HepG2 (cell line): ENCODE data around the gene FASTKD1. TPM values are rescaled to one million over a fixed set of nuclear protein-coding genes. Genes with fewer than 3 reads are reported as not detected.

Source experiments
- ATM ChIP-seq: fragments of 450-650 bp; IDR thresholded peaks from 2 replicates; pipeline ENCODE4 v1.7.1; 2017; ENCODE audit warnings: mild to moderate bottlenecking, borderline replicate concordance
- CBFB ChIP-seq: sonication (generic); formaldehyde crosslinking; IDR thresholded peaks from 2 replicates; pipeline ENCODE4 v1.4.0; 2020; ENCODE audit warnings: missing genetic modification reagents
- DMAP1 ChIP-seq: IDR thresholded peaks from 2 replicates; pipeline ENCODE4 v1.6.1; 2016
- KLF16 ChIP-seq, 2 experiments: sonication (generic) in 1 of 2; formaldehyde crosslinking in 1 of 2; IDR thresholded peaks; 2 replicates each; pipeline versions ENCODE4 v1.6.1 to v1.8.0; 2016 to 2023; ENCODE audit warnings: missing genetic modification reagents in 2 of 2, missing compliant biosample characterization in 1 of 2
- NONO ChIP-seq, 2 experiments: fragments of 450-650 bp in 1 of 2; sonication (generic) in 1 of 2; formaldehyde crosslinking in 1 of 2; IDR thresholded peaks in 1 of 2; conservative IDR thresholded peaks in 1 of 2; 2 replicates each; pipeline versions ENCODE4 v1.6.1 to v1.8.0; 2017 to 2022; ENCODE audit warnings: mild to moderate bottlenecking in 1 of 2, missing genetic modification reagents in 1 of 2, moderate library complexity in 1 of 2
- NR2F2 ChIP-seq: IDR thresholded peaks from 2 replicates; pipeline ENCODE4 v1.6.1; 2012; ENCODE audit warnings: low read depth, inconsistent platforms, borderline replicate concordance
- RELA ChIP-seq: sonication (generic); formaldehyde crosslinking; IDR thresholded peaks from 2 replicates; pipeline ENCODE4 v1.4.0; 2020; ENCODE audit warnings: missing genetic modification reagents
- STAT5B ChIP-seq: sonication (generic); formaldehyde crosslinking; IDR thresholded peaks from 2 replicates; pipeline ENCODE4 v1.4.0; 2020; ENCODE audit warnings: missing genetic modification reagents
- ZNF230 ChIP-seq: sonication (generic); formaldehyde crosslinking; IDR thresholded peaks from 2 replicates; pipeline ENCODE4 v1.4.0; 2020; ENCODE audit warnings: mild to moderate bottlenecking, missing genetic modification reagents
- ZNF546 ChIP-seq: sonication (generic); formaldehyde crosslinking; conservative IDR thresholded peaks from 2 replicates; pipeline ENCODE4 v1.8.1; 2023; ENCODE audit warnings: mild to moderate bottlenecking, missing genetic modification reagents
- ZNF629 ChIP-seq: sonication (generic); formaldehyde crosslinking; conservative IDR thresholded peaks from 2 replicates; pipeline ENCODE4 v1.5.0; 2020; ENCODE audit warnings: missing genetic modification reagents
- polyA plus RNA-seq, 8 experiments: library from polyadenylated mRNA; depleted of rRNA in 3 of 8; stranded (reverse) in 7 of 8; unstranded in 1 of 8; fragments of >200 nt; fragmentation: Illumina TruSeq in 4 of 8; extraction: Trizol in 4 of 8; gene quantifications; 2 replicates each; pipeline versions ENCODE4 v1.2.1 to v1.2.3, GENCODE V29; 2011 to 2016; ENCODE audit warnings: low read depth in 4 of 8, missing spikeins in 1 of 8, mixed read lengths in 1 of 8; ENCODE audit not compliant: insufficient read depth in 1 of 8
- total RNA-seq, 5 experiments: library from RNA; depleted of rRNA; stranded (reverse); fragments of >200 nt; fragmentation: Illumina TruSeq; extraction: Trizol; gene quantifications; 2 replicates each; pipeline ENCODE4 v1.2.3, GENCODE V29; 2016; ENCODE audit warnings: low read depth in 1 of 5
- TF ChIP-seq, protein P1 (sequence below): sonication (generic); formaldehyde crosslinking; IDR thresholded peaks from 2 replicates; pipeline ENCODE4 v1.4.0; 2020; ENCODE audit warnings: missing genetic modification reagents, borderline replicate concordance
- TF ChIP-seq, protein P2 (sequence below): sonication (generic); formaldehyde crosslinking; IDR thresholded peaks from 2 replicates; pipeline ENCODE4 v1.4.0; 2020; ENCODE audit warnings: missing genetic modification reagents
- TF ChIP-seq, protein P3 (sequence below): sonication (generic); formaldehyde crosslinking; IDR thresholded peaks from 2 replicates; pipeline ENCODE4 v1.4.0; 2020; ENCODE audit warnings: mild to moderate bottlenecking, missing genetic modification reagents, borderline replicate concordance
- TF ChIP-seq, protein P4 (sequence below): IDR thresholded peaks from 2 replicates; pipeline ENCODE4 v1.6.1; 2016; ENCODE audit warnings: mild to moderate bottlenecking, missing biosample characterization, missing genetic modification reagents
- TF ChIP-seq, protein P5 (sequence below): sonication (generic); formaldehyde crosslinking; IDR thresholded peaks from 2 replicates; pipeline ENCODE4 v1.5.1; 2020; ENCODE audit warnings: mild to moderate bottlenecking, missing genetic modification reagents
- TF ChIP-seq, protein P6 (sequence below): sonication (generic); formaldehyde crosslinking; conservative IDR thresholded peaks from 2 replicates; pipeline ENCODE4 v1.5.0; 2020; ENCODE audit warnings: missing genetic modification reagents

The FASTKD1 gene
- total and polyA plus RNA-seq, 2 of the 13 experiments (the other 11 are each of a cell fraction or from before 2014, with no cell fraction given) = 35.0 to 38.0 TPM

DNA sequence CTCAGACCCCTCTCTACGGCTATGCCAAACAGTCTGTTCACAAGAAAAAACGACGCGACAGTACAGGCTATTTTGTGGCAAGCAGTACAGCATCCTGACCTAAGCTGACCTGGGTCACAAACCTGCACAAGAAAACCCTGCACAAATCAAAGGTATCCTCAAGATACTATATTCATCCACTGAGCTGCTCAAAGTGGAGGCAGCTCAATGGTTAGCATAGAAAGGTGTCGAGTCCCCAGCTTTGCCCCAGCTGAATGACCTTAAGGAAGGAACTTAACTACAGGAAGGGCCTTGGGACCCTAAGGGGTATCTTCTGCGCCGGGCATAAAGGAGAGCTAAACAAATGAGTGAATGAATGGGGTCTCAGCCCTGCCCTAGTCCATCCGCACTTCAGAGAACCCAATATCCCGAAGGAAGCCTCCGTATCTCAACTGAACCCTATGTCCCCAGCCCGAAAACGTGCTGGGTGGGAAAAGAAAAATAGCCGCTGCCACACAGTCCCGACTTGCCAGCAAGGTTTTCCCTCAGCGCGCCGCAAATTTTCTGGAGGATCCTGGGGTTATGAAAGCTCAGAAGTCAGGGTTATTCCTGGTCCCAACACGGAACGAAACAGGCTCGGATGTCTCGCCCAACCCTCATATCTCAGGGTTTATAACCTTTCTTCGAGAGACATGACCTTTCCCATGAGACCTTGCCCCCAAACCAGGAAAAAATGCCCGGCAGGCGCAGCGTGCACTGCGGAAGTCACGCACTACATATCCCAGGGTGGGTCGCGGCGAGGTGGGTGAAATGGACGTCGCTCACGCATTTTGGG lies at the start of gene FASTKD1 (continued):
- TF ChIP-seq, protein P1, sequence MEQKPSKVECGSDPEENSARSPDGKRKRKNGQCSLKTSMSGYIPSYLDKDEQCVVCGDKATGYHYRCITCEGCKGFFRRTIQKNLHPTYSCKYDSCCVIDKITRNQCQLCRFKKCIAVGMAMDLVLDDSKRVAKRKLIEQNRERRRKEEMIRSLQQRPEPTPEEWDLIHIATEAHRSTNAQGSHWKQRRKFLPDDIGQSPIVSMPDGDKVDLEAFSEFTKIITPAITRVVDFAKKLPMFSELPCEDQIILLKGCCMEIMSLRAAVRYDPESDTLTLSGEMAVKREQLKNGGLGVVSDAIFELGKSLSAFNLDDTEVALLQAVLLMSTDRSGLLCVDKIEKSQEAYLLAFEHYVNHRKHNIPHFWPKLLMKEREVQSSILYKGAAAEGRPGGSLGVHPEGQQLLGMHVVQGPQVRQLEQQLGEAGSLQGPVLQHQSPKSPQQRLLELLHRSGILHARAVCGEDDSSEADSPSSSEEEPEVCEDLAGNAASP (CRISPR knock-in tag) = peak; percentile 92; the same call in 1 of the 2 replicates
- TF ChIP-seq RELA (0 out of 2 replicates have a peak, but pooled peaks have one; percentile 50), DMAP1 (CRISPR knock-in tag) (peak; percentile 94), ATM (no peak), ZNF629 (CRISPR knock-in tag) (no peak; the same call in 1 of the 2 replicates), NONO (IDR thresholded peaks at IDR 0.05) (no peak), NONO (CRISPR knock-in tag; conservative IDR thresholded peaks at IDR 0.05) (peak; percentile 89), STAT5B (CRISPR knock-in tag) (0 out of 2 replicates have a peak, but pooled peaks have one; percentile 72), NR2F2 (peak; percentile 99), ZNF546 (CRISPR knock-in tag) (no peak), ZNF230 (0 out of 2 replicates have a peak, but pooled peaks have one; percentile 36), CBFB (peak; percentile 90), KLF16 (CRISPR knock-in tag; IDR thresholded peaks at IDR 0.05) (peak in 1 of 2 experiments; percentile 92; a peak in 2 of 4 replicates)
- TF ChIP-seq, protein P2, sequence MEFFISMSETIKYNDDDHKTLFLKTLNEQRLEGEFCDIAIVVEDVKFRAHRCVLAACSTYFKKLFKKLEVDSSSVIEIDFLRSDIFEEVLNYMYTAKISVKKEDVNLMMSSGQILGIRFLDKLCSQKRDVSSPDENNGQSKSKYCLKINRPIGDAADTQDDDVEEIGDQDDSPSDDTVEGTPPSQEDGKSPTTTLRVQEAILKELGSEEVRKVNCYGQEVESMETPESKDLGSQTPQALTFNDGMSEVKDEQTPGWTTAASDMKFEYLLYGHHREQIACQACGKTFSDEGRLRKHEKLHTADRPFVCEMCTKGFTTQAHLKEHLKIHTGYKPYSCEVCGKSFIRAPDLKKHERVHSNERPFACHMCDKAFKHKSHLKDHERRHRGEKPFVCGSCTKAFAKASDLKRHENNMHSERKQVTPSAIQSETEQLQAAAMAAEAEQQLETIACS (CRISPR knock-in tag) = no peak
- TF ChIP-seq, protein P3, sequence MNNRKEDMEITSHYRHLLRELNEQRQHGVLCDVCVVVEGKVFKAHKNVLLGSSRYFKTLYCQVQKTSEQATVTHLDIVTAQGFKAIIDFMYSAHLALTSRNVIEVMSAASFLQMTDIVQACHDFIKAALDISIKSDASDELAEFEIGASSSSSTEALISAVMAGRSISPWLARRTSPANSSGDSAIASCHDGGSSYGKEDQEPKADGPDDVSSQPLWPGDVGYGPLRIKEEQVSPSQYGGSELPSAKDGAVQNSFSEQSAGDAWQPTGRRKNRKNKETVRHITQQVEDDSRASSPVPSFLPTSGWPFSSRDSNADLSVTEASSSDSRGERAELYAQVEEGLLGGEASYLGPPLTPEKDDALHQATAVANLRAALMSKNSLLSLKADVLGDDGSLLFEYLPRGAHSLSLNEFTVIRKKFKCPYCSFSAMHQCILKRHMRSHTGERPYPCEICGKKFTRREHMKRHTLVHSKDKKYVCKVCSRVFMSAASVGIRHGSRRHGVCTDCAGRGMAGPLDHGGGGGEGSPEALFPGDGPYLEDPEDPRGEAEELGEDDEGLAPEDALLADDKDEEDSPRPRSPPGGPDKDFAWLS (CRISPR knock-in tag) = no peak
- TF ChIP-seq, protein P4, sequence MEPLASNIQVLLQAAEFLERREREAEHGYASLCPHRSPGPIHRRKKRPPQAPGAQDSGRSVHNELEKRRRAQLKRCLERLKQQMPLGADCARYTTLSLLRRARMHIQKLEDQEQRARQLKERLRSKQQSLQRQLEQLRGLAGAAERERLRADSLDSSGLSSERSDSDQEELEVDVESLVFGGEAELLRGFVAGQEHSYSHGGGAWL (CRISPR knock-in tag) = peak; percentile 87
- TF ChIP-seq, protein P5, sequence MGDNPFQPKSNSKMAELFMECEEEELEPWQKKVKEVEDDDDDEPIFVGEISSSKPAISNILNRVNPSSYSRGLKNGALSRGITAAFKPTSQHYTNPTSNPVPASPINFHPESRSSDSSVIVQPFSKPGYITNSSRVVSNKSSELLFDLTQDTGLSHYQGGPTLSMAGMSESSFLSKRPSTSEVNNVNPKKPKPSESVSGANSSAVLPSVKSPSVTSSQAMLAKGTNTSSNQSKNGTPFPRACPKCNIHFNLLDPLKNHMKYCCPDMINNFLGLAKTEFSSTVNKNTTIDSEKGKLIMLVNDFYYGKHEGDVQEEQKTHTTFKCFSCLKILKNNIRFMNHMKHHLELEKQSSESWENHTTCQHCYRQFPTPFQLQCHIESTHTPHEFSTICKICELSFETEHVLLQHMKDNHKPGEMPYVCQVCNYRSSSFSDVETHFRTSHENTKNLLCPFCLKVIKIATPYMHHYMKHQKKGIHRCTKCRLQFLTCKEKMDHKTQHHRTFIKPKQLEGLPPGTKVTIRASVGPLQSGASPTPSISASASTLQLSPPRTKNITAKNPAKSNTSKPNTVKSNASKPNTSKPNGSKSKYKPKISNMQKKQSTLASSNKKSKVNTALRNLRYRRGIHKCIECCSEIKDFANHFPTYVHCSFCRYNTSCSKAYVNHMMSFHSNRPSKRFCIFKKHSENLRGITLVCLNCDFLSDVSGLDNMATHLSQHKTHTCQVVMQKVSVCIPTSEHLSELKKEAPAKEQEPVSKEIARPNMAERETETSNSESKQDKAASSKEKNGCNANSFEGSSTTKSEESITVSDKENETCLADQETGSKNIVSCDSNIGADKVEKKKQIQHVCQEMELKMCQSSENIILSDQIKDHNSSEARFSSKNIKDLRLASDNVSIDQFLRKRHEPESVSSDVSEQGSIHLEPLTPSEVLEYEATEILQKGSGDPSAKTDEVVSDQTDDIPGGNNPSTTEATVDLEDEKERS (CRISPR knock-in tag) = peak; percentile 93
- TF ChIP-seq, protein P6, sequence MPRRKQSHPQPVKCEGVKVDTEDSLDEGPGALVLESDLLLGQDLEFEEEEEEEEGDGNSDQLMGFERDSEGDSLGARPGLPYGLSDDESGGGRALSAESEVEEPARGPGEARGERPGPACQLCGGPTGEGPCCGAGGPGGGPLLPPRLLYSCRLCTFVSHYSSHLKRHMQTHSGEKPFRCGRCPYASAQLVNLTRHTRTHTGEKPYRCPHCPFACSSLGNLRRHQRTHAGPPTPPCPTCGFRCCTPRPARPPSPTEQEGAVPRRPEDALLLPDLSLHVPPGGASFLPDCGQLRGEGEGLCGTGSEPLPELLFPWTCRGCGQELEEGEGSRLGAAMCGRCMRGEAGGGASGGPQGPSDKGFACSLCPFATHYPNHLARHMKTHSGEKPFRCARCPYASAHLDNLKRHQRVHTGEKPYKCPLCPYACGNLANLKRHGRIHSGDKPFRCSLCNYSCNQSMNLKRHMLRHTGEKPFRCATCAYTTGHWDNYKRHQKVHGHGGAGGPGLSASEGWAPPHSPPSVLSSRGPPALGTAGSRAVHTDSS (CRISPR knock-in tag) = 0 out of 2 replicates have a peak, but pooled peaks have one; percentile 12
